ENCODE measurements around the gene TFF2.

DNA sequence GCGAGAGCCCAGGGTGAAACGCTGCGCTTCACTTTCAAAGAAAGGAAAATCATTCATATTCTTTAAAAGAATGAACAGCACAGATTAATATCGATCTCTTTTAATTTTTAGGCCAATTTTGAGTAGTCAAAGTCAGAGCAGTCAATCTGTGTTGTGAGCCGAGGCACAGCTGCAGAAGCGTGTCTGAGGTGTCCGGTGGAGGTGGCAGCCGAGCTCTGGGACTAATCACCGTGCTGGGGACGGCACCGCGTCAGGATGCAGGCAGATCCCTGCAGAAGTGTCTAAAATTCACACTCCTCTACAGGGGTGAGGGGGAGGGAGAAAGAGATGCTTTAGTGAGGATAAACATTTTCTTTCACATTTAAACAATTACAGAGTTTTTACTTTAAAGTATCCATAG lies 11.4 kb upstream of the TFF2 start:
- no peak for TF ChIP-seq EZH2phosphoT487 (IDR thresholded peaks at IDR 0.05; ENCODE audit: low read depth)
- TF ChIP-seq, protein P1, sequence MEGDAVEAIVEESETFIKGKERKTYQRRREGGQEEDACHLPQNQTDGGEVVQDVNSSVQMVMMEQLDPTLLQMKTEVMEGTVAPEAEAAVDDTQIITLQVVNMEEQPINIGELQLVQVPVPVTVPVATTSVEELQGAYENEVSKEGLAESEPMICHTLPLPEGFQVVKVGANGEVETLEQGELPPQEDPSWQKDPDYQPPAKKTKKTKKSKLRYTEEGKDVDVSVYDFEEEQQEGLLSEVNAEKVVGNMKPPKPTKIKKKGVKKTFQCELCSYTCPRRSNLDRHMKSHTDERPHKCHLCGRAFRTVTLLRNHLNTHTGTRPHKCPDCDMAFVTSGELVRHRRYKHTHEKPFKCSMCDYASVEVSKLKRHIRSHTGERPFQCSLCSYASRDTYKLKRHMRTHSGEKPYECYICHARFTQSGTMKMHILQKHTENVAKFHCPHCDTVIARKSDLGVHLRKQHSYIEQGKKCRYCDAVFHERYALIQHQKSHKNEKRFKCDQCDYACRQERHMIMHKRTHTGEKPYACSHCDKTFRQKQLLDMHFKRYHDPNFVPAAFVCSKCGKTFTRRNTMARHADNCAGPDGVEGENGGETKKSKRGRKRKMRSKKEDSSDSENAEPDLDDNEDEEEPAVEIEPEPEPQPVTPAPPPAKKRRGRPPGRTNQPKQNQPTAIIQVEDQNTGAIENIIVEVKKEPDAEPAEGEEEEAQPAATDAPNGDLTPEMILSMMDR (IDR thresholded peaks at IDR 0.05; ENCODE audit: low read depth, low read length), result no peak
